Nucleus accumbens (tissue), 56 donors: ENCODE data around the gene HNRNPAB.
"Not testable (repeated sequence)": the region's sequence is repeated elsewhere in the genome, so short reads cannot be mapped to it uniquely, and the experiment has no call there.

Source experiments
- DNase-seq, 56 donors: peaks; one replicate each; lab custom pipeline; 2025; lab: John Stamatoyannopoulos, UW

The HNRNPAB gene

GRCh38 chr5:178228609-178229008, 24.3 kb downstream of the HNRNPAB start:
- DNase-seq: no peak

DNA sequence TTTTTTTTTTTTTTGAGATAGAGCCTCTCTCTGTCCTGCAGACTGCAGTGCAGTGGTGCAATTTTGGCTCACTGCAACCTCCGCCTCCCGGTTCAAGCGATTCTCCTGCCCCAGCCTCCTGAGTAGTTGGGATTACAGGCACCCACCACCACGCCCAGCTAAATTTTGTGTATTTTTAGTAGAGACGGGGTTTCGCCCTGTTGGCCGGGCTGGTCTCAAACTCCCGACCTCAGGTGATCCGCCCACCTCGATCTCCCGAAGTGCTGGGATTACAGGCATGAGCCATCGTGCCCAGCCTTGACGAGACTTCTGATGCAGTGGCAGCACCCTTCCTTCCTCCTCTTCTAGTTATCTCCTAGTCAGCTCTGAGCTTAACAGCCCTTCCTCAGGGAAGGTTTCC, 24.8 kb downstream of the HNRNPAB start:
- not testable (repeated sequence) for DNase-seq

GRCh38 chr5:178229861-178230260, 25.5 kb downstream of the HNRNPAB start:
- DNase-seq: no peak

- peak in 10 of 56 donors; percentile 5 to 60 (median 22) for DNase-seq
Observed at GRCh38 chr5:178230879-178231538, 26.7 kb downstream of the HNRNPAB start.

DNA sequence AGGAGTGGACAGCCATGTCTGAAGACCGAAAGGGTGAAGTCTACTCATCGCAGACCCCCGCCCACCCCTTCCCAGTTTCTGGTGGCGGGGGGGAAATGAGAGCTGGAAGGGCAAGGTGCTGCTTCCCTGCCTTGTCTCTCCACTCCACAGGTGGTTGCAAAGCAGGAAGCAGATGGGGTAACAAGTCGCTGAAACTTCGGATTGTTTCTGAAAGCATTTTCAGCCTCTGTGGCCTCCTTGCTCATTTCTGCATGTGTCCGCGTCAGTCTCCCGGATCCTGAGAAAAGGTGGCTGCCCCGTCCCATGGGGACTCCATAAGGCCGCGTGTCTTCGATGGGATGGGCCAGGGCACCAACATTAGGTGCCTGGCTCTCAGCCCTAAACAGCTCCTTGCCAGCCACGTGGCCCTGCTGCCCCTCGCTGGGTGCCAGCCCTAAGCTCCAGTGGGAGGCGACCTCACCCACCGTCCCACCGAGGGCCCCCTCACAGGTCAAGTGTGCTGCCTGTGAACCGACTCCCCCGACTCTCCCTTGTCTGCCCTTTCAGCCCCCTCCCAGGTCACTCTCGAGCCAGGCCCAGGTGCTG, 27.3 kb downstream of the HNRNPAB start:
- DNase-seq: no peak

DNA sequence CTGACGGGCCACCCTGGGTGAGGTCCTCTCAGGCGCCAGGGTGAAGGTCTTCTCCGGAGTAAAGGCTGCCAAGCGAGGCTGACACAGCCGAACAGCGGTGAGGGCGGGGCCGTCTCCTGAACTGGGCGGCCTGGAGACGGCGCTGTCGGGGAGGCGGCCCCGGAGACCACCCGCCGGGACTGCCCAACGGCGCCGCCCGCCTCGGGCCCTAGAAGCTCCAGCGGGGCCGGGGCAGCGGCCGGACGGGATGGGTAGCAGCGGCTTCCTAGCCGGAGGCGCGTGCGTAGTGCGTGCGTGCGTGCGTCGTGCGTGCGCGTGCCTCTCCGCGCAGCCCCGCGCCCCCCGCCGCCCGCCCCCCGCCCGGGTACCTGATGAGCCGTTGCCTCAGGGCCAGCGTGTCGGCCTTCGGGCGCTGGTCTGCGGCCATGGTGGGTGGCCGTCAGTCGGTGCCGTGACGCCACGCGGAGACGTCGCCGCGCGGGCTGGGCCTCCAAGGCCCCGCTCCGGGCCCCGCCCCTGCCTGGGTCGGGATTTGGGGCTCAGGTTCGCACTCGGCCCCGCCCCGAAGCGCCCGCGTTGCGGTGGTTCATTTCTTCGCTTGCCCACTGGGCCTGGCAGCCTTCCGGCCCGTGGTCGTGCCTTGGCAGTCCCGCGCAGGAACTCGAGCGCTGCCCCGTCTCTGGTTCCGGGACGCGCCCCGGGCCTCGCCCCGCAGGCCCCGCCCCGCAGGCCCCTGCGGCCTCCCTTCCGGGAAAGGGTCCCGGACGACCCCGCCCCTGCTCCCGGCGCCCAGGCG, 28.0 kb downstream of the HNRNPAB start, which contains the start of gene PHYKPL:
Gene PHYKPL (minus strand): TSS at position 679 of the 796 bp plus-strand sequence. CDS start 252 bp downstream, at position 427.
- DNase-seq: peak in 48 of 56 donors; percentile 28 to 87 (median 68)

GRCh38 chr5:178232920-178233429, 28.6 kb downstream of the HNRNPAB start:
- DNase-seq: peak in 5 of 56 donors; percentile 45 to 69 (median 47)

GRCh38 chr5:178234121-178234749, 29.9 kb downstream of the HNRNPAB start:
- DNase-seq: no peak

GRCh38 chr5:178234750-178235587, 30.6 kb downstream of the HNRNPAB start:
- peak in 47 of 56 donors; percentile 8 to 87 (median 40) for DNase-seq

- DNase-seq: no peak
Observed at GRCh38 chr5:178235588-178235974, 31.2 kb downstream of the HNRNPAB start.

- DNase-seq: no peak
Observed at GRCh38 chr5:178236126-178236525, 31.8 kb downstream of the HNRNPAB start.

DNA sequence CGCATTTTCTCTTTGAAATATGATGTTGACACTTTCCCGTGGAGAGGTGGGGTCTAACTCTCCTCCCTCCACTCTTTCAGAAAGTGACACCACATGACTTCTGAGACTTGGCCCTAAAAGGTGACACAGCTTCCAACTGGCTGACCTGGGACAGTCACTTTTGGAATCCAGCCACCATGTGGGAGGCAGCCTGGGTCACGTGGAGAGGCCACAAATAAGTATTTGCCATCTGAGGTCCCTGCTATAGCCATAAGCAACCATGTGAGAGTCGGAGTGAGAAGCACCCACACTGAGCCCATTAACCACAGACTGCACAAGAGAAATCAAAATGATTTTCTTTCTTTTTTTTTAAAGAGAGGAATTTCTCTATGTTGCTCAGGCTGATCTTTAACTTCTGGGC, 32.3 kb downstream of the HNRNPAB start:
- DNase-seq: peak in 1 of 56 donors; percentile 15

GRCh38 chr5:178237431-178238312, 33.3 kb downstream of the HNRNPAB start:
- DNase-seq: no peak

DNA sequence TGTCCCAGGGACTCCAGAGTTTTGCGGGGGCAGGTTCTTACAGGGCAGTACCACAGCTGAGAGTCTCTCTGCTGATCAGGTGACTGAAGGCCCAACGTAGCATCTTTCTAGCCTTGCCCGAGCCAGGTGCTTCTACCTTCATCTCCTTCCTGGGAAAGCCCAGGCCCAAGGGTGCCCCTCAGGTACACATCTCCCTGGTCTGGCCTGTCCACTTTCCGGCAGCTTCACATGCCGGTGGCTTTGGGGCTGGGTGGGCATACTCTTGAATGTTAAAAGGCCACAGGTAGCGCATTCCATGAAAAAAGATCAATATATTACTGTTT, 33.9 kb downstream of the HNRNPAB start:
- no peak for DNase-seq

DNA sequence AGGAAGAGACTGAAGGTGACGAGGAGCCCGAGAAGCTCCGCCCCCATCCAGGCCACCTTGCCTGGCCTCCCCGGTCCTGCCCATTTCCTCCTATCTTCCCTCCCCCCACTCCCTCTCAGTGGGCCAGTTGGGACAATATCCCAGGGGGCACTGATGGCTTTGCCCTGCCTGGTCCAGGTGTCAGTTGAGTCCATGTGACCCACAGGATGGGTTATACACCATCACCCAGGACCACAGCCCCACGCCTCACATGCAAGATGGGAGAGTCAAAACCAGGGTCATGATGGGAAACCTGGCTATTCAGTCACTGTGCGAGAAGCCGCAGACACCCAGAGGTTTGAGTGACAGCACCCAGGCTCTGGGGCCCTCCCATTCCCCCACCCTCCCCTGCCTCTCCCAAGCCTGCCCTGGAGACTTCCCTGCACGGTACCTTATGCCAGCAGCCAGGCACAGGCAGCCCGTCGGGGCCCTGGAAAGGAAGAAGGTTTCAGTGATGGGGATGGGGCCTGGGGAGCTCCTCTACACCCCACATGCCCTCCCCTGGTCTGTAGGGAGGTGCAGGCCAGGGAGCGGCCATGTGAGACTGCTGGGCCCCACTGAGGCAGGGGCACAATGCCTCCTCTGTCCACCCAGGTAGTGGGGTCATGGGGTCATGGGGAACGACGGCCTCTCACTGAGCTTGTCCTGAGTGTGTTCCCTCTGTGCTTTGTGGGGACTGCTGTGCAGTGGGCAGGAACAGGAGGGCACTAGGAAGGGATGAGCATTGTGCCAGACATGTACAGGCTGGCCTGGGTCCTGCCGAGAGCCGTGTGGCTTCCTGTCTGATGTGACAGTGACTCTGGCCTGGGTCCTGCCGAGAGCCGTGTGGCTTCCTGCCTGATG, 34.6 kb downstream of the HNRNPAB start:
- no peak for DNase-seq

GRCh38 chr5:178239626-178240301, 35.4 kb downstream of the HNRNPAB start:
- DNase-seq: not testable (repeated sequence)

- no peak for DNase-seq
Observed at GRCh38 chr5:178240341-178240741, 36.0 kb downstream of the HNRNPAB start.
